Type B pancreatic cell (in vitro differentiated cells): ENCODE results near the gene CARHSP1. TPM values are rescaled to one million over a fixed set of nuclear protein-coding genes. Genes with fewer than 3 reads are reported as not detected.

Experiments used
- DNase-seq: peaks from one replicate; pipeline ENCODE4 v3.0.0; 2021; ENCODE audit warnings: mixed read lengths; ENCODE audit not compliant: unreplicated experiment; ENCODE audit errors: extremely low spot score
- H3K27ac Mint-ChIP-seq: 2 replicates; pipeline ENCODE4 v1.8.0; 2021; ENCODE audit warnings: mild to moderate bottlenecking, mixed read lengths
- H3K27me3 Mint-ChIP-seq: 2 replicates; pipeline ENCODE4 v1.8.0; 2021; ENCODE audit warnings: mixed read lengths
- H3K36me3 Mint-ChIP-seq: 2 replicates; pipeline ENCODE4 v1.8.0; 2021; ENCODE audit warnings: mixed read lengths
- H3K4me1 Mint-ChIP-seq: one replicate; pipeline ENCODE4 v1.8.0; 2021; ENCODE audit warnings: mixed read lengths; ENCODE audit not compliant: unreplicated experiment
- H3K4me3 Mint-ChIP-seq: 2 replicates; pipeline ENCODE4 v1.8.0; 2021; ENCODE audit warnings: mild to moderate bottlenecking, mixed read lengths
- H3K9me3 Mint-ChIP-seq: 2 replicates; pipeline ENCODE4 v1.8.0; 2021; ENCODE audit warnings: mixed read lengths
- total RNA-seq: library from RNA; stranded (reverse); gene quantifications from 2 replicates; pipeline ENCODE4 v1.2.1, GENCODE V29; 2021; ENCODE audit warnings: low replicate concordance
- TF ChIP-seq, protein P1 (sequence below): fragments of 200-600 bp; sonication (generic); conservative IDR thresholded peaks from 2 replicates; pipeline ENCODE4 v1.5.0; 2021; ENCODE audit warnings: antibody characterized with exemption, mild to moderate bottlenecking

The CARHSP1 gene
- total RNA-seq, 1 donor from 2014 or later: 84.6 TPM

DNA sequence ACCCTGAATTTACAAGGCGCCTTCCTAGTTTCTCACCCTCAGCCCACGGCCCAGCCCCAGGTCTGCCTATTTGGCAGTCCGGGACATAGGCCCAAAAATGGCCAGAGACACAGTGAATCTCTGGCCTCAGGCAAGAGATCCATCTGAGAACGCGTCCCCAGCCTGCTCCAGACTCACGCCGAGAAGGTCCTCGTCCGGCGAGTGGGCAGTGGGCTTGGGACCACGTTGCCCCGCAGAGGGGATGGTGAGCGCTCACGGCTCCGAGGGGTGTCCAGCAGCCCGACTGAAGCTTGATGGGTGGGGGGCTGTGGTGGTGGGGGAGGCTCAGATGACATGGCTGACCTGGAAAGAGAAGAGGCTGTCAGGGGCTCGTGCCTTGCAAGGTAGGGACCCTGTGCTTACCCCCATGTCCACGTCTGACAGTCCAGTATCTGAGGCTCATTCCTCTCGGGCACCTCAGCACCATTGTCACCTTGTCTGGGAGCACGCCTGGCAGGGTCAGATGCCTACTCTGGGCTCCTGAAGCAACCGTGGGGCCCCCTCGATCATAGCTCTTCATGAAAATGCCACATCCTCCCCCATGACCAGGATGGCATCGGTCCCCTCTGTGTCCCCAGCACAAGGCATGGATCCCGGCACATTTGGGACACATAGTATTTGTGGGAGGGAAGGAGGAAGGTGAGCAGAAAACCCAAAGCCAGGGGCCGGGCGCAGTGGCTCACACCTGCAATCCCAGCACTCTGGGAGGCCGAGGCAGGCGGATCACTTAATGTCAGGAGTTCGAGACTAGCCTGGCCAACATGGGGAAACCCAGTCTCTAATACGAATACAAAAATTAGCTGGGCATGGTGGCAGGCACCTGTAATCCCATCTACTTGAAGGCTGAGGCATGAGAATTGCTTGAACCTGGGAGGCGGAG is 9.6 kb downstream of the CARHSP1 start:
- Mint-ChIP-seq H3K9me3 (no peaks in the 10 kb centered on the region), H3K27ac (peak overlapping the region; percentile 62), H3K4me3 (no peak overlapping the region), H3K36me3 (peaks cover 18% of the 10 kb centered on the region), H3K4me1 (peaks cover 13% of the 10 kb centered on the region), H3K27me3 (no peaks in the 10 kb centered on the region)
- TF ChIP-seq, protein P1, sequence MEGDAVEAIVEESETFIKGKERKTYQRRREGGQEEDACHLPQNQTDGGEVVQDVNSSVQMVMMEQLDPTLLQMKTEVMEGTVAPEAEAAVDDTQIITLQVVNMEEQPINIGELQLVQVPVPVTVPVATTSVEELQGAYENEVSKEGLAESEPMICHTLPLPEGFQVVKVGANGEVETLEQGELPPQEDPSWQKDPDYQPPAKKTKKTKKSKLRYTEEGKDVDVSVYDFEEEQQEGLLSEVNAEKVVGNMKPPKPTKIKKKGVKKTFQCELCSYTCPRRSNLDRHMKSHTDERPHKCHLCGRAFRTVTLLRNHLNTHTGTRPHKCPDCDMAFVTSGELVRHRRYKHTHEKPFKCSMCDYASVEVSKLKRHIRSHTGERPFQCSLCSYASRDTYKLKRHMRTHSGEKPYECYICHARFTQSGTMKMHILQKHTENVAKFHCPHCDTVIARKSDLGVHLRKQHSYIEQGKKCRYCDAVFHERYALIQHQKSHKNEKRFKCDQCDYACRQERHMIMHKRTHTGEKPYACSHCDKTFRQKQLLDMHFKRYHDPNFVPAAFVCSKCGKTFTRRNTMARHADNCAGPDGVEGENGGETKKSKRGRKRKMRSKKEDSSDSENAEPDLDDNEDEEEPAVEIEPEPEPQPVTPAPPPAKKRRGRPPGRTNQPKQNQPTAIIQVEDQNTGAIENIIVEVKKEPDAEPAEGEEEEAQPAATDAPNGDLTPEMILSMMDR: no peak
- DNase-seq: no peak

DNA sequence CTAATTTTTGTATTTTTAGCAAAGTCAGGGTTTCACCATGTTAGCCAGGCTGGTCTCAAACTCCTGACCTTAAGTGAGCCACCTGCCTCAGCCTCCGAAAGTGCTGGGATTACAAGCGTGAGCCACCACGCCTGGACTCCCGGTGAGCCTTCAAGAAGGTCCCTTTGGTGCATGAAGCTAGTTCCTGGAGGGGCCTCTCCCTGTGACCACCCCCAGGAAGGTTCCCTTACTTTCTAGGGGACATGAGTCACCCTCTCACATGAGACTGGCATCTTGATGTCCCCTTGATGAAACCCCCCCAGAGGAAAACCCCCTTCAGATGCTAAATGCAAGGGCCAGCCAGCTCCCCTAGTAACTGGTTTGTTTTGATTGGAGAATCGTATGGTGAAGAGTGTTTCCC is 12.8 kb downstream of the CARHSP1 start:
- no peaks in the 10 kb centered on the region for H3K9me3 Mint-ChIP-seq
- peaks cover 11% of the 10 kb centered on the region for H3K4me1 Mint-ChIP-seq
- H3K27ac Mint-ChIP-seq: no peak overlapping the region
- TF ChIP-seq, protein P1: no peak
- no peak for DNase-seq
- H3K27me3 Mint-ChIP-seq: no peaks in the 10 kb centered on the region
- no peak overlapping the region for H3K4me3 Mint-ChIP-seq
- peaks cover 22% of the 10 kb centered on the region for H3K36me3 Mint-ChIP-seq

GRCh38 chr16:8855051-8855786 is 13.6 kb downstream of the CARHSP1 start:
- DNase-seq: no peak
- Mint-ChIP-seq H3K4me3 (peak overlapping the region; percentile 31), H3K4me1 (peaks cover 11% of the 10 kb centered on the region), H3K36me3 (peaks cover 22% of the 10 kb centered on the region), H3K27ac (peak overlapping the region; percentile 31), H3K9me3 (no peaks in the 10 kb centered on the region), H3K27me3 (no peaks in the 10 kb centered on the region)
- TF ChIP-seq, protein P1: peak; percentile 36

- H3K9me3 Mint-ChIP-seq: no peaks in the 10 kb centered on the region
- DNase-seq: no peak
- no peak overlapping the region for H3K4me3 Mint-ChIP-seq
- H3K27me3 Mint-ChIP-seq: no peaks in the 10 kb centered on the region
- H3K4me1 Mint-ChIP-seq: peaks cover 8% of the 10 kb centered on the region
- H3K27ac Mint-ChIP-seq: no peak overlapping the region
- peaks cover 22% of the 10 kb centered on the region for H3K36me3 Mint-ChIP-seq
- TF ChIP-seq, protein P1: no peak
These were observed 14.4 kb downstream of the CARHSP1 start for GRCh38 chr16:8854298-8854948.

- Mint-ChIP-seq H3K4me3 (no peak overlapping the region), H3K4me1 (peaks cover 6% of the 10 kb centered on the region), H3K36me3 (peaks cover 18% of the 10 kb centered on the region), H3K27ac (no peak overlapping the region), H3K27me3 (no peaks in the 10 kb centered on the region), H3K9me3 (no peaks in the 10 kb centered on the region)
- no peak for DNase-seq
- TF ChIP-seq, protein P1: no peak
These were observed 15.2 kb downstream of the CARHSP1 start for GRCh38 chr16:8853611-8854010.
